GM12873 (cell line): ENCODE data around the gene BCKDHA.

Experiments used
- TF ChIP-seq, protein P1 (sequence below): IDR thresholded peaks from 2 replicates; pipeline ENCODE4 v1.5.1; 2012; ENCODE audit warnings: low read depth, mild to moderate bottlenecking, moderate library complexity, low read length, control low read depth; ENCODE audit not compliant: insufficient read depth; ENCODE audit errors: missing control alignments

BCKDHA gene

DNA sequence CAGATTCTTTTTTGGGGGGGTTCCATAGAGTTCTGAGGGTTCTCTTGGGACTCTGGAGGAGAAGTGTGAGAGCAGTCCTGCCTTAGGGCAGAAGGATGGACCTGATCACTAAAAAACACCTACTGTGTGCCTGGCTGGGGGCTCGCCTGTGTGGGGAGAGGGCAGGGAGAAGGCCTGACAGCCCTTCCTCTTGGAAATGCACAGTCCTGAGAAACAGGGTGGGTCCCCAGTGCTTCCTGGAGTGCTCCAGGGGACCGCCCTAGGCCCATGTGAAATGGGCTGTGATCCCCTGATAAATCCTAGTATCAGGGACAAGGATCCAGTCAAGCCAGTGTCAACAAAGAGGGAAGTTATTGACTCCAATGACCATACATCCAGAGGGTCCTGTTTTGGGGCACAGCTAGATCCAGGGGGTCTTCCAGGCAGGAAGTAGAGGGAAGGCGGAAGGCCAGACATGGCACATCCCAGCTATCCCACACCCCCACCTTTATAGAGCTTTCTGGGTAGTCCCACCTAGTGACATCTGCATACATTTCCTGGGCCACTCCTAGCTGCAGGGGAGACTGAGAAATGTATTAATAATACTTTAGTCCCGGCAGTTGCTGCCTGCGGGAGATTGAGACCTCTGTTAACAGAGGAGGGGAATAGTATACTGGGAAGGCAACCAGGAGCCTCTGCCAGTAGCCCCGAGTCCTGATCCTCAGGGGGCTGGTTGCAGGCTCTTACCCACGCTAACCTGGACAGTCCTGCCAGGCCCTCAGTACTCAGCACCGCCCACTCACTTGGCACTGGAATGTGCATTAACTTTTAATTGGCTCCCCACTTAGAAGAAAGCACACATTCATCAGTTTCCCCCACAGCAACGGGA, 13.7 kb downstream of the BCKDHA start:
- TF ChIP-seq, protein P1, sequence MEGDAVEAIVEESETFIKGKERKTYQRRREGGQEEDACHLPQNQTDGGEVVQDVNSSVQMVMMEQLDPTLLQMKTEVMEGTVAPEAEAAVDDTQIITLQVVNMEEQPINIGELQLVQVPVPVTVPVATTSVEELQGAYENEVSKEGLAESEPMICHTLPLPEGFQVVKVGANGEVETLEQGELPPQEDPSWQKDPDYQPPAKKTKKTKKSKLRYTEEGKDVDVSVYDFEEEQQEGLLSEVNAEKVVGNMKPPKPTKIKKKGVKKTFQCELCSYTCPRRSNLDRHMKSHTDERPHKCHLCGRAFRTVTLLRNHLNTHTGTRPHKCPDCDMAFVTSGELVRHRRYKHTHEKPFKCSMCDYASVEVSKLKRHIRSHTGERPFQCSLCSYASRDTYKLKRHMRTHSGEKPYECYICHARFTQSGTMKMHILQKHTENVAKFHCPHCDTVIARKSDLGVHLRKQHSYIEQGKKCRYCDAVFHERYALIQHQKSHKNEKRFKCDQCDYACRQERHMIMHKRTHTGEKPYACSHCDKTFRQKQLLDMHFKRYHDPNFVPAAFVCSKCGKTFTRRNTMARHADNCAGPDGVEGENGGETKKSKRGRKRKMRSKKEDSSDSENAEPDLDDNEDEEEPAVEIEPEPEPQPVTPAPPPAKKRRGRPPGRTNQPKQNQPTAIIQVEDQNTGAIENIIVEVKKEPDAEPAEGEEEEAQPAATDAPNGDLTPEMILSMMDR, result no peak

DNA sequence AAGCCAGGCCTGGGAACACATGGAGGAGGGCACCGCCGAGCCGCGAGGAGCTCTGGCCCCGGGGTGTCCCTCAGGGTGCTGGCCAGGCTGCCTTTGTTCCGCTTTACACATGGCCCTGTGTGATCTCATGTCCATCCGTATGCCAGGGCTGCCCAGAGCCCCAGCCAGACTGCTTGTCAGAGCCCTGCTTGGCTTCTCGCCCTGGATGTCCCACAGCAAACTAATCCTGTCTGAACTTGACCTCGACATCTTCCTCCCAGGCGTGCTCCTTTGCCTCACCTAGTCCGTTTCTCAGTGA, 14.3 kb downstream of the BCKDHA start:
- TF ChIP-seq, protein P1, result no peak

DNA sequence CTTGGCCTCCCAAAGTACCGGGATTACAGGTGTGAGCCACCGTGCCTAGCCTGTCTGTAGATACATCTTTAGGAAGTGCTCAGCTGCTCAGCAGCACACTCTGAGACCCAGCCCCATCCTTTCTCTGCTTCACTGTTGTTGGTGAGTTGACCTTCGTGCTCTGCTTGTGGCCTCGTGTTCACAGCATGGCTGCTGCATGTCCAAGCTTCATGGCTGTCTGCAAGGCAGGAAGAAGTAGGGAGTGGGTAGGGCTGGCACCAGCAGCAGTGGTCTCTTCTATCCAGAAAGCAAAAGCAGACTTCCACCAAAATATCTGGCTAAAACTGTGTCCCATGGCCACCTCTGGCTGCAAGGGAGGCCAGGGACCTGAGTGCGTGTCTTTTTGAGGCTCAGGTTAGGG, 15.3 kb downstream of the BCKDHA start:
- TF ChIP-seq, protein P1, result no peak

DNA sequence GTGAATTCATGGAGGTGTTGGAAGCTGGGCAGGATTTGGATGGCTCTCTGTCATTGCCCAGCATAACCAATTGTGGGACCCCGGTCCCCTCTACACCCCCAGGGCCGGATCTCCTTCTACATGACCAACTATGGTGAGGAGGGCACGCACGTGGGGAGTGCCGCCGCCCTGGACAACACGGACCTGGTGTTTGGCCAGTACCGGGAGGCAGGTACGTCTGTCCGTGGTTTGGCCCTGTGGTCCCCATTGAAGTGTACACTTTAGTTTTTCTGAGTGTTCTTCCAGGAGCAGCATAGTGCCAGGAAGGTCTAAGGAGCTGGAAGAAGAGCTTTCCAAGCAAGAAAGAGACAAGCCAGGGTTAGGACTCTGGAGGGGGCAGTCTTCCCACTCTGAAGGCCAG, 16.3 kb downstream of the BCKDHA start:
- TF ChIP-seq, protein P1, result no peak

DNA sequence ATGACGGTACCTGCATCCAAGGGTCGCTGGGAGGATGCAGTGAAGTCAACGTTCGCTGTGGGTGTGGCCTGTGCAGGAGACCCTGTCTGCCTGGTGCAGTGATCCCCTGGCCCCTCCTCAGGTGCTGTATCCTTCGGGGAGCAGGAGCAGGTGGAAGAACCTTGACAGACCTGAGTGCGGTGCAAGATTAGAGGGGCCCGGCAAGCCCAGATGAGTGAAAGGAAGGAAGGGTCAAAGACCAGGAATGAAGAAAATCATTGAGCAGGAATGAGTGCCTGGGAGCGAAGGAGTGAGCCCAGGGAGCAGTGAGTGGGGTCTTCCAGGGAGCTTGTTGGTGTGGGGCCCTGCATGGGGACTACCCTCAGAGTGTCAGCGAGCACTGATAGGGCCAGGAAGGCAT, 16.8 kb downstream of the BCKDHA start:
- TF ChIP-seq, protein P1, result no peak

DNA sequence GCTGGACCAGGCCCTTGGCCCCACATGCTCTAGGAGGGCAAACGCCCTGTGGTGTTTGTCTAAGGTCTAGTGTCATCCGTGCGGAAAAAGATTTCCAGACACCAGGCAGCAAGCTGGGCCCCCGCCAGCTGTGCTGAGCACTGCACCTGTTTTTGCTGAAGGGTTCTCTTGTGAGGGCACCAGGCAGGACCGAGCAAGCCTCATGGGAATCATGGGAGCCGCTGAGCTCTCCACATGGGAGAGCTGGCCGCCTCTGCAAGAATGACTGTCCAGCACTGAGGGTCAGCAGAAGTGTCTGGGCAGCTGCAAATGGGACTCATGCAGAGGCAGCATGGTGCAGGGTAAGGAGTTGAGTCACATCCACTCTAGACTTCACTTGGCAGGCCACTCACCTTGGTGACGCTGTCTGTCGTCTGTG, 17.5 kb downstream of the BCKDHA start:
- TF ChIP-seq, protein P1, result no peak

DNA sequence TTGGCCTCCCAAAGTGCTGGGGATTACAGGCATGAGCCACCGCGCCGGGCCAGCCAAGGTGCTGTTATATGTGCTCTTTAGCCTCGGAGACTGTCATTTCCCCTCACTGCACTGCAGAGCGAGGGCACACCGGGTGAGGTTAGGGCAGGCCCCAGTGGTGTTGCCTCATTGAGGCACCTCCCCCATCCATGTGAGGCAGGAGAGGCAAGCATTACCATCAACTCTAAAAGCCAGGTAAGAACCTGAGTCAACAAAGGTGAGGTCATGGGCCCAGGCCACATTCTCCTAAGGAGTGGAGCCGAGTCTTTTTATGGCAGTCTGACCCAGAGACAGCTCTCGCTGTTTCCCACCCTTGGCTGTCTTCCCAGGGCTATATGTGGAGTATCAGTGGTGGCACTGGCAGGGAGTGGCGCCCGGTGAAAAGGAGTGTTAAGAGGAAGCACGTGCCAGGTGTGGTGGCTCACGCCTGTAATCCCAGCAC, 18.6 kb downstream of the BCKDHA start:
- TF ChIP-seq, protein P1, result no peak
